HCT116 (cell line): ENCODE data around the gene ZNF235.
"Not testable (repeated sequence)": the region's sequence is repeated elsewhere in the genome, so short reads cannot be mapped to it uniquely, and the experiment has no call there.

Source experiments
- ATF3 ChIP-seq: IDR thresholded peaks from 2 replicates; pipeline ENCODE4 v1.6.1; 2012
- CBX3 ChIP-seq: IDR thresholded peaks from 2 replicates; pipeline ENCODE4 v1.6.1; 2012; ENCODE audit warnings: low read depth
- CTCF ChIP-seq, 3 experiments: fragments of 200-600 bp in 1 of 3; sonication (generic) in 1 of 3; IDR thresholded peaks in 2 of 3; conservative IDR thresholded peaks in 1 of 3; 2 replicates each; pipeline ENCODE4 v1.5.1; 2012 to 2017; ENCODE audit warnings: low read depth in 2 of 3, low read length in 2 of 3, antibody characterized with exemption in 1 of 3, borderline replicate concordance in 1 of 3, control low read depth in 1 of 3, mild to moderate bottlenecking in 1 of 3, mixed read lengths in 1 of 3, mixed run types in 1 of 3, moderate library complexity in 1 of 3; ENCODE audit not compliant: insufficient read depth in 1 of 3
- EGR1 ChIP-seq: IDR thresholded peaks from 2 replicates; pipeline ENCODE4 v1.6.1; 2012; ENCODE audit warnings: low read depth
- EZH2 ChIP-seq: fragments of 200-600 bp; sonication (generic); IDR thresholded peaks from 2 replicates; pipeline ENCODE4 v1.6.1; 2017; ENCODE audit warnings: antibody characterized with exemption, mixed run types
- FOSL1 ChIP-seq: IDR thresholded peaks from 2 replicates; pipeline ENCODE4 v1.6.1; 2012; ENCODE audit warnings: low read depth
- JUND ChIP-seq: IDR thresholded peaks from 2 replicates; pipeline ENCODE4 v1.6.1; 2012
- POLR2A ChIP-seq: IDR thresholded peaks from 2 replicates; pipeline ENCODE4 v1.7.0; 2011; ENCODE audit warnings: borderline replicate concordance; ENCODE audit not compliant: insufficient read depth, insufficient read length; ENCODE audit errors: extremely low read depth
- REST ChIP-seq: IDR thresholded peaks from 2 replicates; pipeline ENCODE4 v1.6.1; 2012; ENCODE audit warnings: low read depth
- SRF ChIP-seq: IDR thresholded peaks from 2 replicates; pipeline ENCODE4 v1.6.1; 2012; ENCODE audit warnings: low read depth
- YY1 ChIP-seq: IDR thresholded peaks from 2 replicates; pipeline ENCODE4 v1.6.1; 2011; ENCODE audit warnings: low read length, low read depth, moderate library complexity, mild to moderate bottlenecking; ENCODE audit not compliant: insufficient replicate concordance; ENCODE audit errors: extremely low read depth
- ZBTB33 ChIP-seq: IDR thresholded peaks from 2 replicates; pipeline ENCODE4 v1.6.1; 2011; ENCODE audit warnings: mild to moderate bottlenecking, low read length, moderate library complexity; ENCODE audit not compliant: insufficient replicate concordance; ENCODE audit errors: extremely low read depth
- ZNF274 ChIP-seq: fragments of 200-500 bp; sonication (Bioruptor generic); IDR thresholded peaks from 2 replicates; pipeline ENCODE4 v1.6.1; 2014; ENCODE audit warnings: mild to moderate bottlenecking, low read depth, low read length, inconsistent platforms

GRCh38 chr19:44334639-44335038, 29.8 kb upstream of the ZNF235 start:
- not testable (repeated sequence) for TF ChIP-seq CTCF (IDR thresholded peaks at IDR 0.05 in 2 of 3, conservative IDR thresholded peaks at IDR 0.05 in 1 of 3; ENCODE audit: borderline replicate concordance in 1 of 3, insufficient read depth in 1 of 3, low read depth in 2 of 3, low read length in 2 of 3); EGR1; POLR2A; CBX3; ATF3; REST; FOSL1; SRF; ZBTB33; YY1; EZH2; ZNF274; JUND
